Measurements from ENCODE around the gene ESRRB.

GRCh38 chr14:76405627-76406026 is 29.7 kb downstream of the ESRRB start:
- TF ChIP-seq CTCF (IDR thresholded peaks at IDR 0.05) (no peak), EP300 (IDR thresholded peaks at IDR 0.05) (no peak), POLR2AphosphoS5 (IDR thresholded peaks at IDR 0.05) (no peak), POLR2A (IDR thresholded peaks at IDR 0.05) (no peak)
